Stimulated activated CD4-positive, alpha-beta T cell treated with anti-CD3 and anti-CD28 coated beads, TNF-alpha, amount 100 ng/mL, for 24 hours (primary cell): ENCODE data around the gene RNF169.
A peak's percentile ranks its signal among the peaks of the same experiment; 100 is the strongest.

Experiments
- DNase-seq, 3 experiments: peaks; one replicate each; pipeline ENCODE4 v3.0.0-alpha.2; 2020; ENCODE audit warnings: low read depth in 3 of 3

RNF169 gene

DNA sequence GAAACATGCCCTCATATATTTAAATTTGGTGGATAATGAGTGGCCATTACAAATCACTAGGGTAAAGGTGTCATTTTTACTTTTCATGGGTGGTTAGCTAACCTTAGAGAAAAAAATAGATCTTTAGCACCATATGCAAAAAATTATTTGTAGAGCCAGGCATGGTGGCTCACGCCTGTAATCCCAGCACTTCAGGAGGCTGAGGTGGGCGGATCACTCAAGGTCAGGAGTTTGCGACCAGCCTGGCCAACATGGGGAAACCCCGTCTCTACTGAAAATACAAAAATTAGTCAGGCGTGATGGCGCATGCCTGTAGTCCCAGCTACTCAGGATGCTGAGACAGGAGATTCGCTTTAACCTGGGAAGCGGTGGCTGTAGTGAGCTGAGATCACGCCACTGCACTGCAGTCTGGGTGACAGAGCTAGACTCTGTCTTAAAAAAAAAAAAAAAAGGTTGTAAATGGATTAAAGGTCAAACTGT is 19.6 kb downstream of the RNF169 start:
- peak in 2 of 3 experiments; percentile 14 to 28 for DNase-seq

DNA sequence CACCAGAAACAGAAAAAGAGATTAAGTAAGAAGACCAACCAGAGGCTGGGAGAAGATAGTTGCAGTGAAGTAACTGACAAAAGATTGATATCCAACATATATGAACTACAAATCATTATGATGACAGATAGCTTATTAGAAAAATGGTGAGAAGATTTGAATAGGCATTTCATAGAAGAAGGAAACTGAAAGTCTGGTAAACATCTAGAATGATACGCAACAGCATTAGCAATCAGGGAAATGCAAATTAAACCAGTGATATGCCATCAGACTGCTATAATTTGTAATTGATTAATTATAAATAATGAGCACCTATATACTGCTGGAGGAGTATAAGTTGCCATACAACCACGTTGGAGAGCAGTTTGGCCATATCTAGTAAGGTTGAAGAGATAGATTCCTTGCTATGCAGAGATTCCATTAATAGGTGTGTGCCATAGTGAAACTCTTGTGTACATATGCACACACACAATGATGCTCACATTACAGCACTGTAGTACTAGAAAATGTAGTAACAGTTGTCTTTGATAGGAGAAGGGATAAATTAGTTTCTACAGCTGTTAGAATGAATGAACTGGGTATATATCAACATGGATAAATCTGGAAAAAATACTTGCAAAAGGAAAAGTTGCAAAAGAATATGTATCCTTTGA is 20.5 kb downstream of the RNF169 start:
- no peak for DNase-seq

DNA sequence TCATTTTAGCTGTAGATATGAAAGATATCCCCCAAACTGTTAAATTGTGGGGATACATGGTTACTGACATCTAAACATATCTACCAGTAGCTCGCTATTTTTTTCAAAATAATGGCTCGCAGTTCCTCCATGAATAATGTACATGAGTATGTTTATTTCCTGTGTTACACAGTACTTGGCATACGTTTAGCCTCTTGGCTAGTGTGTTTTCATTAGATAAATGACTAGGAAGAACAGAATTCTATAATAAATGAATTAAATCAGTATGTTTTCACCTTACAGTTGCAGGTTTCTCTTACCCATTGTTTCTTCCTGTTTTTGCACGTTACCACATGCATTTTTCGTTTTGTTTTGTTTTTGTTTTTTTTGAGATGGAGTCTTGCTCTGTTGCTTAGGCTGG is 21.8 kb downstream of the RNF169 start:
- DNase-seq, result no peak

DNA sequence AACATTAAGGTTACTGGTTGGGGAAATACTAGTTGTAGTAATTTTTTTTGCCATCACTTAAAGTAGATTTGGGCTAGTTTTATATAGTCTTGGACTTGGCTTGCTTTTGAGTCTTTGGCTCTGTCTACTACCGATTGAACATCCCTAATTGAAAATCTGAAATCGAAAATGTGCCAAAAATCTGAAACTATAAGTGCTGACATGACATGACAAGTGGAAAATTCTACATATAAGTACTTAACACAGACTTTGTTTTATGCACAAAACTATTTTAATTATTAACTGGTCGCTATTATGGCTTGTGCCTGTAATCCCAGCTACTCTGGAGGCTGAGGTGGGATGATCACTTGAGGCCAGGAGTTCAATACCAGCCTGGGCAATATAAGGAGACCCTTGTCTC is 22.5 kb downstream of the RNF169 start:
- no peak for DNase-seq

DNA sequence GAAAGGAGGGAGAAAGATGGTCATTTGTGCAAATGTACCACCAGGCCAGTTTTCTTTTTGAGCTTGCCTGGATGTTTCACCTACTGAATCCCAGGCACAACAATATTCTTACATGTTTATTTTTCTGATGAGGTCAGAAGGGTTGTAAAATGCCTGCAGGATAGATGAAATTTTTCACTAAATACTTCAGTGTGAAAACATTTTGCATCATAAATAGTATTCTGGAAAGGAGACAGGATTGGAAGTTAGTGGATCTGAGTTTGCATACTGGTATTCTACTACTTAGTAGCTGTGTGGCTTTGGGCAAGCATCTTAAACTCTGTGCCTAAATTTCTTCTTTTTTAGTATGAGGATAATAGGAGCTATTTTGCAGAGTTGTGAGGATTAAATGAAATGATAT is 24.8 kb downstream of the RNF169 start:
- DNase-seq, result no peak

DNA sequence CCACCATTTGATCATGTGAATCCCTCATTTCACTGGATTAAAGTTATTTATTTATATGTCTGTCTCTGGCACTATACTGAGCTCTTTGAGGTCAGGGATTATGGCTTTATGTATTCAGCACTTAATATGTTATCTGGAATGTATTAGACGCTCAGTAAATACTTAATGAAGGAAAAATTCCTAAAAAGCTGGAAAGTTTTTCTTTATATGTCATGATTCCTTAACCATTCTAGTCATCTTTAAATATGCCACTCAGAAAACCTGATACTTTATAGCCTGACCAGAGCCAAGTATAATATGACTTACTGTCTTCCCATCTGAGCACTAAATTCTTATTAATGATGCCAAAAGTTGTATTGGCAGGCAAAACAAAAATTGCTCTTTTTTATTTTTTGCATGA is 27.1 kb downstream of the RNF169 start:
- DNase-seq, result no peak

DNA sequence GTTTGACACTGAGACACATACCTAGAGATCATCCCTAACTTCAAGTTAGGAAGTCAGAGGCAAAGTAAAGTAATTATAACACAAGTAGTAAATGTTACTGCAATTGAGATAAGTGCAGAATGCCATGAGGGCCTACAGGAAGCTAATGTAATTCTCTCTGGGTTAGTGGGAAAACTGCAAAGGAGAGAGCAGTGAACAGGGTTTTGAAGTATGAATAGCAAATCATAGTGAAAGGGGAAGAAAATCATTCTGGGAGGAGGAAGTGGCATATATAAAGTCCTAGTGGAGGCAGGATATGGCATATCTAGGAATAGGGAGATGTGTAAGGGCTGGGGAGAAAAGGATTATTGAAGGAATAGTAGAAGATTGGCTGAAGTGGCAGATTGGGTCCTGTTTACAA is 27.9 kb downstream of the RNF169 start:
- DNase-seq, result no peak

DNA sequence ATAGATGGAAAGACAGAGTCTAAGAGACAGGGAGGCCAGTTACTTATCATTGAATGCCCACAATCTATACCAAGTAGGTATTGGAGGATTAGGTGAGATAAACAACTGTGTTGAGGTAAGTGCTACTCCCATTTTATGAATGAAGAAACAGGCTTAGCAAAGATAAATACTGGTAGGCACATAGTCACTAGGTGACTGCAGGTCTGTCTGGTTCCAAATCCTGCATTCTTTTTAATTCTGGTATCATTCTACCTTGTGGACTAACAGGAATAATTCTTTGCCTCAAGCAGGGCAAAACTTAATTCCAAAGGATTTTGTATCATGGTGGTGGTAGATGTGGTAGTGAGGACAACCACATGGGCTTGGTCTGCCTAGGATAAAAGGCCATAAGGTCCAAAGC is 28.4 kb downstream of the RNF169 start:
- DNase-seq, result no peak

DNA sequence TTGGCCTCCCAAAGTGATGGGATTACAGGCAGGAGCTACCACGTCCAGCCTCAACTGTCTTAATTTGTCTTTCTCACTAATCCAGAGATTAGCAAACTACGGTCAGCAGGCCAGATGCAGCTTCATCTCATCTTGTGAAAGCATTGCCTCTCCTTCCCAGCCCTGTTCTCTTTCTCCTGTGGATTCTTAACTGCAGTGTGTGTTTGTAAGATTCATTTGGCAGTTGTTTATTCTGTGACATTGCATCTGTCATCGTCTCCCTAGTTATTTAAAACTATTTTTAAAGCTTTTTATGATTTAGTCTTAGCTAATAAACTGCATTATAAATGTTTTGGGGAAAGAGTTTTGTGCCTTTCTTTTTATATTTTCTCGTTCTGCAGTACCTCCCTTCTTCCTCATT is 29.2 kb downstream of the RNF169 start:
- no peak for DNase-seq

DNA sequence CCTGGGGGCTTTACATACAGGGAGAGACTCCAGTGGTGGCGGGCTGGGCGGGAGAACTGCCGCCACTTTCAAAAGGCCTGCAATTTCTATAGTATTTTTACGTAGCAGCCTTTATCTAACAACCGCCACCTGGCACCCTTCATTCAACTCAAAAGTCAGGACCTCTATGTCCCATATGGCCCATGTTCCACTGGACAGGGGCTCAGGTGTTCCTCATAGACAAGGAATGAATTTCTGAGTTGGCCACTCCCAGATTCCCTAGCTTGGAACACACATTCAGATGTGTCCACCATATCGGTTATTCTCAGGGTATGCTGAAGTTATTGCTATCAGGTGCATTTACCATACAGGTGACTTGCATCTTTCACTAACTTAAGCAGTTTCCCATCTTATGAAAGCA is 29.9 kb downstream of the RNF169 start:
- no peak for DNase-seq

DNA sequence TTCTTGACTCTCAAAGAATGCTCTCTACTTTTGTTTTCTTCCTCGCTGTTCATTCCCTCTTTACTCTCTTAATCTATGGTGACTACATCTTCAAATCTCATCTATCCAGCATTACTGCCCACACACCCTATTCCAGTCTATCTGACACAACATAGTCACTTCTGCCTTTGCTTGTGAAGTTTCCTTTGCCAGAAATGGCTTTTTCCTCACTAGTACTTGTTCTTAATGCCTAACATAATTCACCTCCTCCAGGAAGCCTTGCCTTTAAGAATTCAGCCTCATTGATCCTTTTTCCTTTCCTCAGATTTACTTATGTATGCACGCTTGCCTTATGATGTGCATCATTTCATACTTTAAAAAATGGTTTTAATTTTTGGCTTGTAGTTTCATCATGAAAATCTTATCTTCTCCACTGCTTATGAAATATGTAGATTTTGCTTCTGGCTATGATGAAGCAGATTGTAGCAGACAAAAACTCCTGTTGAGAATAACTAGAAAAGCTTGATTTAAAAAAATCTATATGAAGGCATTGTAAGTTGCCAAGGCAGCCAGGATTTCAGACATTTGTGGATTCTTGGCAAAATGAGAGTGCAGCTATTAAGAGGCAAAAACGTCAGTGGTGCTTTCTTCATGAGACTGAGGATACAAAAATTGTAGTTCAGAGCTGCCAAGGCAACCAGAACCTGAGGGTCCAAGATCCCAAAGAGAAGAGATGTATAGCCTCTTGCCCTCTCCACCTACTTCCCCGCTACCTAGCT is 31.8 kb downstream of the RNF169 start:
- no peak for DNase-seq

DNA sequence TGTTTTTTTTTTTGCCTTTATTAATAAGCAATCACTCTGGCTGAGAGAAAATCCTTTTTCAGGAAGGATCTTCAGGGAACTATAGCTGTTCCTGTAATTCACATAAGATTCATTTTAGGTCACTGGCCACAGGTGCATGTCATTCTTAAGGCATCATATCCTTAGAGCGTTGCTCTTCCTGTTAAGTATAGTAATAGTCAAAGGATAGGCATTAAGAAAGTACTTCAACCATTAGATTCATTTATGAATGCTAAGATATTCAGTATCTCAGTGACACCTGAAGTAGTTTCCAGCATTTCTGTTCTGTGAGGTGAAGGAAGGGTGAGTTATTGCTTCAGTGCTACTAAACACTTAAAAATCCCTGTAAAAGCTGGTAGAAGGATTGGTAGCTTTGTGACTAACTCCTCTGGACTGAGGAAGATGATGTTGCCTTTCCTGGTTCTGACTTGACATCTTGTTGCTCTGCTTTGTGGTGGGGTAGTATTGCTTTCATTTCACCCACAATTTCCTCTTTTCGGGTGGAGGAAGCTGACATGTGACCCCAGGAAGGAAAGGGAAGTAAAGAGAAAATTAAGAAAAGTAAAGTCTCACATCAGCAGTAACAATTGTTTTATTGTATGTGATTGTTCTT is 34.7 kb downstream of the RNF169 start:
- DNase-seq, result no peak

DNA sequence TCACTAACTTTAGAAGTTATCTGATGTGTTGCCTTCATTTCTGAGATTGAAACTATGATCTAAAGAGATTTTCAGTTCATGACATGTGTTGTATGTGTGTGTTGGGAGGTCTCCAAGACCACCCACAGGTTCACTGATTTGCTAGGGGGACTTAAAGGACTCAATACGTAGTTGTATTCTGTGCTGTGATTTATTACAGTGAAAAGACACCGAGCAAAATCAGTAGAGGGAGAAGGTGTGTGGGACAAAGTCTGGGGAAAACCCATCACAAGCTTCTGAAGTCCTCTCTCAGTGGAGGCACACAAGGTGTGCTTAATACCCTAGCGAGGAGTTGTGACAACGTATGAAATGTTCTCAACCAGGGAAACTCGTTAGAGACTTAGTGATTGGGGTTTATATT is 35.6 kb downstream of the RNF169 start:
- DNase-seq, result no peak

DNA sequence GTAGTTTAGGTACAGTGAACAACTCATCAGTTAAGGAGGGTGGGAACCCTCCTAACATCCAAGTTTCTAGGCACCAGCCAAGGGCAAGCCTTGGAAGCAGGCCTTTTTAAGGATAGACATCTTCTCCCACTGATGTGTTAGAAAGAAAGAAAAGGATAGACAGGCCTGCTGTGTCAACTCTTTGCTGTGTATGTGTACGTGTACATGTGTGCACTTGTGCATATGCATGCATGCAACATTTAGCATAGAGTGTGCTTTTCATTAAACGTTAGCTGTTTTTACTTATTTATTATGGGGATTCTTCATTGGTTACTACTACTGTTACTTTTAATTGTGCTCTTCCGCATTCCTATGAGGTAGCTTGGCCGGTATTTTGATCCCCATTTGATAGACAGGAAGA is 36.1 kb downstream of the RNF169 start:
- no peak for DNase-seq

DNA sequence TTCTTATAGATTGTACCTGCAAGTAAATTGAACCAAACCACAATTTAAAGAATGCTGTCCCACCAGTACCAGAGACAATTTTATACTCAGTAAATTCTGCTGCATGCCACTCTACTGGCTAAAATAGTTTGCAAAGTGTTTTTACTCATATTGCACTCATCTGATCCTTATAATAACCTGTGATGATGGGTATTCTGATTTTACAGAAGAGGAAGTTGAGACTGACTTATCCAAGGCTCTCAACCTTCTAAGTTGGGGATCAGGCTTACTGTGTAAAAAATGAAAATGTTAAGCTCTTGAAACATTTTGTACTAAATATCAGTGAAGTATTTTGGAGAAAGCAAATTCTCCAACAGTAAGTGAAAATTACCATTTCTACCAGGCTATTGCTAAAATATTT is 37.9 kb downstream of the RNF169 start:
- DNase-seq, result no peak

DNA sequence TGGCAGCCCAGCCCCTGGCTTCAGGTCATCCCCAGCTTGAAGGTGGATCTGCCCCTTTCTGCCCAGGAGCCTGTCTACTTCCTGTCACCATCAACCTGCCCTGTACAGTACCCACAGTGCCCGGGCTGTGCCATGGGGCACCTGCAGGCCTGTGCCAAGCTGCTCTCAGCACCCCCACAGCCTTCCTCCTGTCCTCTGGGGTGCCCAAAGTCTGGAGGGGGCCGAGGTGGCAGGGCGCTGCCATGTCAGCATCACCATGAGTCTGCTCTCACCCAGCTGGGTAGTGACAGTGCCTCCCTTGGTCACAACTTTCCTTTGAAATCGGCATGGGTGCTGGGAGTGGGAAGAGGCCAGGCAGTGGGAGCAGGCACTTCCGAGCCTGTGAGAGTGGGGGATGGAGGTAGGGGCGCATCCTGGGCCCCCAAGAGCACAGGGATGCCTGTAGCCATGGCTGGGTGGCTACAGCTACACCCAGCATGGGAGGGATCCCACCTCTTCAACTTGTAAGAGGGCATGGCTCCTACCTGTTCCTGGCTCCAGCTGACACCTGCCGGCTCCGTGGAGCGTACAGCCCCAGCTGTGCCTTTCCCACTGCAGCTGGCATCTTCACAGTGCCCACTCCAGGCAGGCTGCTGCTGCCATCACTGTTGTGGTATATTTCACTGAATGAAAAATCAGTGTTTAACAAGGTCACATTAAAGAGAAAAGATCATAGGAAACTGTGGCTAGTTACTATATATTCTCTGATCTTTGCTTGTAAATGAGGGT is 42.9 kb downstream of the RNF169 start:
- no peak for DNase-seq

DNA sequence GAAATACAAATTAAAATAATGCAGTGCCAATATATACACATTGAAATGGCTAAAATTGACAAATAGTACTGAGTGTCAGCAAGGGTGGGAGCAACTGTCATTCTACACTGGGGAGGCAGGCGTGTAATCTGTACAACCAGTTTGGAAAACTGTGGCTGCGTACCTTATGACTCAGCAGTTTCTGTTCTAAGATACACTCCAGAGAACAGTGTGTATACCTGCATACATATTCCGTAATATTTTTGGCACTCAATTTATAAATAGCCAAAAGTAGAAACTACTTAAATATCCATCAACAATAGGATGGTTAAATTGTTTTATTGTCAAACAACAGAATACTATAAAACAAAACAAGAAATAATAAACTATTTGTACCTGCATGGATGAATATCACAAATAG is 57.6 kb downstream of the RNF169 start:
- no peak for DNase-seq

DNA sequence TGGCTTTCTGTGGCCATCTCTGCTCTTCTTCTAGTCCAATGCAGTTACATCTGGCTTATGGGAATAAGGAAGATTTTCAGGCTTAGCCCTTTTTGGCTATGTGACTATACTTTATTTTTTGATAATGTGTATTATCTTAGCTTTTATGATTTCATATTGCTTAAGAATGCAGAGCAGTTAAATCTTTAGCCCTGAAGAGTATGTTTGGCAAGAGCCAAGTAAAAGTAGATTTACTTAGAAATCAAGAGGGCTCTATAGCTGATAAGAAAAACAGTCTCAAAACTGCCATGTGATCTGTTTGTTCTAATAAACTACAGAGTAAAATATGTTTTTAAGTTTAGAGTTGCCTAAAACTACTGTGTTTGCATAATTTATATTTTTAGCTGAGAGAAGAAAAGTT is 61.2 kb downstream of the RNF169 start:
- no peak for DNase-seq

DNA sequence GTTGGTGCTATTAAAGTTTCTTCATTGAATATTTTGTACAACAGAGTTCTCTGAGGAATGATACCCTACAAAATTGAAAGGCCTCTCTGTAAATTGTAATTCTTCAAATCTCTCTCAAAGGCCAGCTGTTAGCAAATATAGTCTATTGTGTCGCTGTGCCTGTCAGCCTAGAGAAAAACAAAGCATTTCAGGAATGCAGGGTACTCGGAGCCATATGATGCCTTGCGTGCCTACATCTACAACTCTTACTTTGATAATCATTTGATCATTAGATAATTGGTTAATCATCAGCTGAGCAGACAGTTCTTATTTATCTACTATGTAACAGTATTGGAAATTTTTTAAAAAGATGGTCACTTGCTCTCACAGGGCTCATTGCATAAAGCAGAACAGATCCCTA is 67.3 kb downstream of the RNF169 start:
- no peak for DNase-seq

DNA sequence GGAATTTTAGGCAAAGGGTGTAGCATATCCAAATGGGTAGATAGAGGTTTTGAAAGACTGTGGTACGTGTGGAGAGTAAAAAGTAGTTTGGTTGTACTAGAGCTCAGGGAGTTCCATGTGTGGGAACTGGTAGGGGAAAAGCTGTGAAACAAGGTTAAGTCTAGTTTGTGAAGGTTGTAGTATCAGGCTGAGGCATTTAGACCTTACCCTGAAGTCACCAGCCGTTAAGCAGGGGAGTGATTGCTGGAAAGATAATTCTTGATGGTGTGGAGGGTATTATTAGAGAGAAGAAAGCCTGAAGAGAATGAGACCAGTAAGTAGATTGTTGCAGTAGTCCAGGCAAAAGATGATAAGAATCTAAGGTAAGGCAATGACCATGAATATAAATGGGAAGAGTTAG is 68.0 kb downstream of the RNF169 start:
- no peak for DNase-seq

DNA sequence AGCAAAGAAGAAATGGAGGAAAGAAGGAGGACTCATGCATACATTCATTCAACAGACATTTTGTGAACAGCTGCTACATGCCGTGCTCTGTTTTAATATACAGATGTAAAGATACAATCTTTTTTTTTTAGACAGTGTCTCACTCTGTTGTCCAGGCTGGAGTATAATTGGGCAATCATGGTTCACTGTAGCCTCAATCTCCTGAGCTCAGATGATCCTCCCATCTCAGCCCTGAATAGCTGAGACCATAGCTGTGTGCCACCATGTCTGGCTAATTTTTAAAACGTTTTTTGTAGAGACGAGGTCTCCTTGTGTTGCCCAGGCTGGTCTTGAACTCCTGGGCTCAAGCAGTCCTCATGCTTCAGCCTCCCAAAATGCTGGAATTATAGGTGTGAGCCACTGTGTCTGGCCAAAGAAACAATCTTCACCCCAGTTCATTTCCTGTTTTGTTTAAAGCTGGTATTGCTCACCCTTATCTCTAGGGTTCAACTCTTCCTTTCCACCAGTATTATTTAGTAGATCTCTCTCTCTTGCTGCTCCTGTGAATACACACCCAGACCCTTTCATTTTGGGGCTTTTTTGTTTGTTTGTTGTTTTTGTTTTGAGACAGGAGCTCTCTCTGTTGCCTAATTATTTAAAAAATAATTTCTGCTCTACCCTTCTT is 69.8 kb downstream of the RNF169 start:
- DNase-seq, result no peak

DNA sequence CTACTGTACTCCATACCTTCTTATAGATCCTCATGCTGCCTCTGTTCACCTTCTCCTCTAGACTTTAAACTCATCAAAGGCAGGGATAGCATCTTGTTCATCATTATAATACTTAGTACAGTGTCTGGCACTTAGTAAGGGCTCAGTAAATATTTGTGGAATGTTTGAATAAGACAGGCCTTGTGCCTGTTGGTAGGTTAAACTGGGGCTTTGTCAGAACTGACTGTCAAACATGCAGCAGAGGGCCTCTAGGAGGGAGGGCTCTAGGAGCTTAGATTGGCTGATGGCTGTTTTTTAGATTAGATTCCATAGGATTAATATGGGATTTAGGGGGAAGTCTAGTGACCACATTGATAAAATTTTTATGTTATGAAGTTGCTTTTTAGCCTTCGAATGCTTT is 70.8 kb downstream of the RNF169 start:
- DNase-seq, result no peak
